ENCODE measurements around the gene ZBTB7C. TPM values are rescaled to one million over a fixed set of nuclear protein-coding genes. Genes with fewer than 3 reads are reported as not detected.
A peak's percentile ranks its signal among the peaks of the same experiment; 100 is the strongest.

ZBTB7C gene
- total RNA-seq, 2 donors from 2014 or later: 4.2 to 5.6 TPM

- ATAC-seq (no peak), DNase-seq (no peak)
- intact Hi-C loops (cut with DNase I): no loop called here
These were observed 158.3 kb downstream of the ZBTB7C start for GRCh38 chr18:48250918-48251317.

GRCh38 chr18:48250362-48250907 lies 158.7 kb downstream of the ZBTB7C start:
- DNase-seq (no peak), ATAC-seq (no peak)
- intact Hi-C loops (cut with DNase I): no loop called here

- ATAC-seq: no peak
- intact Hi-C loops (cut with DNase I): no loop called here
- no peak for DNase-seq
These were observed 159.3 kb downstream of the ZBTB7C start for GRCh38 chr18:48249854-48250253.

- ATAC-seq (no peak), DNase-seq (no peak)
- intact Hi-C loops (cut with DNase I): no loop called here
These were observed 164.7 kb downstream of the ZBTB7C start for GRCh38 chr18:48244530-48244929.

- no peak for DNase-seq
- no peak for ATAC-seq
- intact Hi-C loops (cut with DNase I): no loop called here
These were observed 170.5 kb downstream of the ZBTB7C start for GRCh38 chr18:48238636-48239035.

- no peak for DNase-seq
- ATAC-seq: no peak
- intact Hi-C loops (cut with DNase I): no loop called here
These were observed 171.0 kb downstream of the ZBTB7C start for GRCh38 chr18:48238206-48238605.

- intact Hi-C loops (cut with DNase I): no loop called here
- peak in 1 of 2 donors; percentile 58 for ATAC-seq
These were observed 172.4 kb downstream of the ZBTB7C start for GRCh38 chr18:48236822-48237221.

GRCh38 chr18:48230467-48231113 lies 178.6 kb downstream of the ZBTB7C start:
- ATAC-seq (peak; percentile 71 to 73), DNase-seq (peak; percentile 71)
- intact Hi-C loops (cut with DNase I): loop anchor here in 1 of 2 donors (5.0 kb wide), 1 partner anchor 222 kb away; no protein-coding TSS in a partner anchor

More at GRCh38 chr18:48236822-48237221, 172.4 kb downstream of the ZBTB7C start:
- no peak for DNase-seq

GRCh38 chr18:48229552-48229981 lies 179.6 kb downstream of the ZBTB7C start:
- DNase-seq: peak; percentile 29
- intact Hi-C loops (cut with DNase I): no loop called here
- peak; percentile 42 to 56 for ATAC-seq

GRCh38 chr18:48228841-48229240 lies 180.3 kb downstream of the ZBTB7C start:
- ATAC-seq: peak; percentile 31 to 38
- intact Hi-C loops (cut with DNase I): no loop called here

GRCh38 chr18:48228301-48228715 lies 180.9 kb downstream of the ZBTB7C start:
- intact Hi-C loops (cut with DNase I): no loop called here
- DNase-seq (peak; percentile 86), ATAC-seq (peak; percentile 60 to 87)

More at GRCh38 chr18:48228841-48229240, 180.3 kb downstream of the ZBTB7C start:
- no peak for DNase-seq

- ATAC-seq: no peak
- intact Hi-C loops (cut with DNase I): no loop called here
These were observed 182.0 kb downstream of the ZBTB7C start for GRCh38 chr18:48227206-48227605.

GRCh38 chr18:48226401-48226800 lies 182.8 kb downstream of the ZBTB7C start:
- DNase-seq: no peak
- intact Hi-C loops (cut with DNase I): no loop called here

More at GRCh38 chr18:48227206-48227605, 182.0 kb downstream of the ZBTB7C start:
- DNase-seq: no peak

GRCh38 chr18:48222118-48222517 lies 187.1 kb downstream of the ZBTB7C start:
- intact Hi-C loops (cut with DNase I): no loop called here
- ATAC-seq: peak; percentile 74 to 75
- peak; percentile 58 for DNase-seq

More at GRCh38 chr18:48226401-48226800, 182.8 kb downstream of the ZBTB7C start:
- ATAC-seq: no peak

GRCh38 chr18:48219810-48220499 lies 189.2 kb downstream of the ZBTB7C start:
- intact Hi-C loops (cut with DNase I): no loop called here

GRCh38 chr18:48219037-48219809 lies 190.0 kb downstream of the ZBTB7C start:
- intact Hi-C loops (cut with DNase I): no loop called here
- ATAC-seq (no peak), DNase-seq (no peak)

More at GRCh38 chr18:48219810-48220499, 189.2 kb downstream of the ZBTB7C start:
- ATAC-seq (no peak), DNase-seq (no peak)

GRCh38 chr18:48218285-48219022 lies 190.7 kb downstream of the ZBTB7C start:
- intact Hi-C loops (cut with DNase I): no loop called here
- ATAC-seq (no peak), DNase-seq (no peak)
